Effector memory CD4-positive, alpha-beta T cell (primary cell): ENCODE results near the gene POU2AF3.

Experiments used
- DNase-seq, 3 donors: peaks; one replicate each; pipeline ENCODE4 v3.0.0-alpha.2; 2020
- H3K27ac ChIP-seq: 2 replicates; pipeline ENCODE4 v1.7.0; 2013; ENCODE audit warnings: mild to moderate bottlenecking, low read length, moderate library complexity; ENCODE audit not compliant: insufficient read depth, poor library complexity, severe bottlenecking
- H3K27me3 ChIP-seq: replicated peaks from 2 replicates; pipeline ENCODE4 v1.7.0; 2013; ENCODE audit warnings: mild to moderate bottlenecking, low read length; ENCODE audit not compliant: insufficient read depth, control insufficient read depth, poor library complexity, severe bottlenecking
- H3K36me3 ChIP-seq: 2 replicates; pipeline ENCODE4 v1.7.0; 2013; ENCODE audit warnings: mild to moderate bottlenecking, low read length, moderate library complexity; ENCODE audit not compliant: control insufficient read depth, insufficient read depth
- H3K4me1 ChIP-seq: 2 replicates; pipeline ENCODE4 v1.7.0; 2013; ENCODE audit warnings: low read length, mild to moderate bottlenecking; ENCODE audit not compliant: control insufficient read depth, insufficient read depth, poor library complexity, severe bottlenecking
- H3K4me3 ChIP-seq: 2 replicates; pipeline ENCODE4 v1.7.0; 2013; ENCODE audit warnings: low read length, low read depth, mild to moderate bottlenecking; ENCODE audit not compliant: insufficient read depth, poor library complexity, severe bottlenecking
- H3K9me3 ChIP-seq: 2 replicates; pipeline ENCODE4 v1.7.0; 2013; ENCODE audit warnings: mild to moderate bottlenecking, low read length, moderate library complexity; ENCODE audit not compliant: control insufficient read depth

The POU2AF3 gene

GRCh38 chr11:111299101-111300026, 1.0 kb downstream of the POU2AF3 start:
- Histone ChIP-seq H3K36me3 (no peaks in the 10 kb centered on the region), H3K4me1 (peaks cover 7% of the 10 kb centered on the region), H3K4me3 (no peak overlapping the region), H3K9me3 (no peaks in the 10 kb centered on the region), H3K27me3 (peaks cover 3% of the 10 kb centered on the region), H3K27ac (no peak overlapping the region)
- DNase-seq = no peak

DNA sequence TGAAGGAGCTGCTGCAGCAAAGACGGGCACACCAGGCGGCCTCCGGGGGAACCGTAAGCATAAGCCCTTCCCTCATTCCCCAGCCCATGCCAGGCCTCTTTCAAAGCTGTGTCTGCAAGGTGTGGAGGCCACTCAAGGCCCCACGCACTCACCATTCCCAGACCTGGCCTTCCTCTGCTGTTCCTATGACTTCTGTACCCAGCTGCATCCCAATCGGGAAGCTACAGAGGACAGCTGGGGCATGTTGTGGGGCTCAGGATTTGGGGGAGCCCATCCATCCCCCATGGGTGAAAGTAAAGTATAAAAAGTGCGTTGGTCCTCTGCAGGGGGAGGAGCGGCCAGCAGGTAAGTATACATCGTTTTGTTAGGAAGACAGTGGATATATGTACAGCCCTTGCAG, 2.2 kb downstream of the POU2AF3 start:
- H3K27ac ChIP-seq = no peak overlapping the region
- H3K9me3 ChIP-seq = no peaks in the 10 kb centered on the region
- no peaks in the 10 kb centered on the region for H3K36me3 ChIP-seq
- H3K4me1 ChIP-seq = peaks cover 7% of the 10 kb centered on the region
- H3K27me3 ChIP-seq = peaks cover 3% of the 10 kb centered on the region
- no peak for DNase-seq
- H3K4me3 ChIP-seq = no peak overlapping the region

DNA sequence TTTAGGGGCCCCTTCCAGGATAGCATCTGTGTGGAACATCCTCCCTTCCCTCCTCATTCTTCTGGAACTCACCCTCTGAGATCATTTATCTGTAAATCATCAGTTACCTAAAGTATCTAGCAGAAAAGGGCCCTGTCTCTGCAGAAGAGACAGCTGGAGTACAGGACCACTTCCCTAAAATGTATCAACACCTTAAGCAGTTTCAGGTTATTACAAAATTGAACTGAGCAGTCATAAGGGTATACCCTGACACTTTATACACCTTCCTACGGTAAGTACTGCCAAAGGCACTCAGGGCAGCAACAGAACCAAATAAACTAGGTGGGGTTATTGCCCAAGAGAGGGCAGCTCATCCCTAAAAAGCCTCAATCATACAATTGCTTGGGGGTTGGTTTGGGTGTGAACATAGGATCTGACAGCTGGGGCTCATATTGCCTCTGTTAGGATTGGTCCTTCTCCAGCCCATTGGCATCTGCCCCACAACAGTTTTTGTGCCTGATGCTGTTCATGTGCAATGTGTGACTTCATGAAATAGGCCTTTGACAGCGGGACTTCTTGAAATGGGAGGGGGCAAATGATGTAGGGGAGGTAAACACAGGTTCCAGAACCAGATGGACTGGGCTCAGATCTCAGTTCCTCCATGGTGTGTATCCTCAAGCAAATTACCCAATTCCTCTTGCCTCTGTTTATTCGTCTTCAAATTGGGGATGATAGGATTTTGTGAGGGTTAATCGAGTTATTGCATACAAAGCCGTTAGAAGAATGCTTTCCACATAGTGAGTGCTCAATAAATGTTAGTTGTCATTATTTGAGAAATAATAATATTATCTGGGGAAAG, 2.9 kb downstream of the POU2AF3 start:
- DNase-seq = no peak
- H3K27me3 ChIP-seq = peaks cover 3% of the 10 kb centered on the region

DNA sequence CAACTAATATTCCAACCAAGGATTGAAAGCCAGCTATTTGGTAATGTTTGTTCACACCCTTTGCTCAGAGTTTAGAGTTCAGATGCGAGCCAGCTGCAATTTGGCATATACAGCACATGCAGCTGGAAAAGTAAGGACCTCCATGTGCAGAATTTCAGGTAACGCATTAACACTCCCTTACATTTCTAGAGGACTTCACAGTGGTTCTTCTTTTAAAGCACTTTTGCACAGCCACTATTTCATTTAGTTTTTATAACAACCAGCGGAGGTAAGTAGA, 3.4 kb downstream of the POU2AF3 start:
- peaks cover 3% of the 10 kb centered on the region for H3K27me3 ChIP-seq
- no peak overlapping the region for H3K4me3 ChIP-seq
- no peaks in the 10 kb centered on the region for H3K36me3 ChIP-seq
- no peak overlapping the region for H3K27ac ChIP-seq
- DNase-seq = no peak
- H3K9me3 ChIP-seq = no peaks in the 10 kb centered on the region
- peaks cover 7% of the 10 kb centered on the region for H3K4me1 ChIP-seq

More for the DNA sequence above, 2.9 kb downstream of the POU2AF3 start:
- no peak overlapping the region for H3K27ac ChIP-seq
- no peaks in the 10 kb centered on the region for H3K9me3 ChIP-seq
- no peak overlapping the region for H3K4me3 ChIP-seq
- H3K36me3 ChIP-seq = no peaks in the 10 kb centered on the region
- peaks cover 7% of the 10 kb centered on the region for H3K4me1 ChIP-seq

DNA sequence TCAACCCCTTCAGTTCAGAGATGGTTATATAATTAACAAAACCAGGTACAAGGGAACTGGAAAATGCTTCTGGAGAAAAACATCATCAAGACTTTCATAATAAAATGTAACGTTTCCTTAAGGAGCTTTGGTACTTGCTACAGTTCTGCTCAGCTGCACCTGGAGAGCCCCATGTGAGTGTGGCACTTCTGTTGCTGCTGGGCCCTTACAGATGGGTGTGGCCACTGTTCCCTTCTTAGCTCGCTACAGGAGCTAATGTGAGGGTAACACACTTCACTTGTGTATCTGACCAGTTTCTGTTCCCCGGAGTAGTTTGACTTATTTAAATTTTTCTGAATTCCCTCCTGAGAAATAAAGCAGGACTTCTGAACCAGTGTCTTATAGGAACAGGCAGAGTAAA, 4.0 kb downstream of the POU2AF3 start:
- peaks cover 7% of the 10 kb centered on the region for H3K4me1 ChIP-seq
- peaks cover 3% of the 10 kb centered on the region for H3K27me3 ChIP-seq

GRCh38 chr11:111303461-111303860, 5.1 kb downstream of the POU2AF3 start:
- no peak for DNase-seq
- Histone ChIP-seq H3K4me3 (no peak overlapping the region), H3K9me3 (no peaks in the 10 kb centered on the region), H3K4me1 (peaks cover 7% of the 10 kb centered on the region), H3K27me3 (peaks cover 3% of the 10 kb centered on the region), H3K36me3 (no peaks in the 10 kb centered on the region), H3K27ac (no peak overlapping the region)

More for the DNA sequence above, 4.0 kb downstream of the POU2AF3 start:
- H3K9me3 ChIP-seq = no peaks in the 10 kb centered on the region
- DNase-seq = no peak
- no peaks in the 10 kb centered on the region for H3K36me3 ChIP-seq
- no peak overlapping the region for H3K27ac ChIP-seq
- no peak overlapping the region for H3K4me3 ChIP-seq

DNA sequence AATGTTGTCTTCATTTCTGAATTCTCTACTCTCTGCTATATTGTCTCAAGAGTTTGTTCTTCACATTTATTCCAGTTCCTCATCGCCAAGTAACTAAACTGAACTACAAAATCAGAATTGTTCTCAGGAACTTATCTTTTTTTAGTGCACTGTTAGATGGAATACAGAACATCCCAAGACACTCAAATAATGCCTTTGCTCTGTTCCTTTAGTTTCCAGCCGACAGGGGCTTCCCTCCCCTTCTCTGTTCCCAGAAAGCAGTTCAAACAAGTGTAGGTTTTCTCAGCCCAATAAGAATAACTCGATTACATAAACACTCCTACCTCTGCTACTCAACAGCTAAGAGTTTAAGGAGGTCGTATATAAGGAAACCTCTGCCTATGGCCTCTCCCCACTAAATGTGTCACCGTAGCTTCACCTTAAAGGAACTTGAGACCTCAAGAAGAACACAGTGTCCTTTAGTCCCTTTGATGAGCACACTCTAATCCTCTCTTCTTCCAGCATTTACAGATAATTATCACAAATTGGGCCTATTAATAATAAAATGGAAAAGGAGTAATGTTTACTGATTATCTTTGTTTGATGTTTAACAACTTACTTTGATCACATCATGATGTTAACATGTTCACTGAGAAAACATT, 6.9 kb downstream of the POU2AF3 start:
- Histone ChIP-seq H3K9me3 (no peaks in the 10 kb centered on the region), H3K27me3 (peaks cover 2% of the 10 kb centered on the region)
- no peak for DNase-seq

GRCh38 chr11:111305876-111306275, 7.5 kb downstream of the POU2AF3 start:
- Histone ChIP-seq H3K9me3 (no peaks in the 10 kb centered on the region), H3K27ac (no peak overlapping the region), H3K27me3 (no peaks in the 10 kb centered on the region), H3K4me1 (no peaks in the 10 kb centered on the region), H3K4me3 (no peak overlapping the region), H3K36me3 (no peaks in the 10 kb centered on the region)
- no peak for DNase-seq

More for the DNA sequence above, 6.9 kb downstream of the POU2AF3 start:
- Histone ChIP-seq H3K36me3 (no peaks in the 10 kb centered on the region), H3K4me3 (no peak overlapping the region), H3K27ac (no peak overlapping the region), H3K4me1 (no peaks in the 10 kb centered on the region)

- Histone ChIP-seq H3K9me3 (no peaks in the 10 kb centered on the region), H3K4me3 (no peak overlapping the region), H3K27ac (no peak overlapping the region), H3K4me1 (no peaks in the 10 kb centered on the region), H3K36me3 (no peaks in the 10 kb centered on the region), H3K27me3 (no peaks in the 10 kb centered on the region)
- no peak for DNase-seq
These were observed 8.0 kb downstream of the POU2AF3 start for GRCh38 chr11:111306321-111306720.
